Inflammatory macrophage treated with lipopolysaccharide for 1 hour (primary cell): Measurements from ENCODE around the gene TIMM9.
A peak's percentile ranks its signal among the peaks of the same experiment; 100 is the strongest.
"Not testable (repeated sequence)": the region's sequence is repeated elsewhere in the genome, so short reads cannot be mapped to it uniquely, and the experiment has no call there.

Experiments
- DNase-seq, 2 donors: peaks; one replicate each; pipeline ENCODE4 v3.0.0-alpha.2; 2020 to 2022

Gene TIMM9

DNA sequence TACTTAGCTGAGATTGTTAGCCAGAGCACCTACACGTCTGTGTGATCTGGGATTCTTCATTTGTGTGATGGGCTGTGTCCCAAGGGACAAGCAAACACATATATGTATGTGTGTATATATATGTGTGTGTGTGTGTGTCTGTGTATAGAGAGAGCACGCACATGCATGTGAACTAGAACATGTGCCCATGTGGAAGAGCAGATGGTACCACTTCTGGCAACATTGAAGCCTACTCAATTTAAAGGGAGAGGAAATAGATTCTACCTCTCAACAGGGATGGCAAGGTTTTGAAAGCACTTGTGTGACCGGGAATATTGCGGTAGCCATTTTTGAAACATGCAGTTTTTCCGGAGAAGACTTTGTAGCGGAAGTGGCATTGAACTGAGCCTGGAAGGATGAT is 30.2 kb downstream of the TIMM9 start:
- DNase-seq: no peak

DNA sequence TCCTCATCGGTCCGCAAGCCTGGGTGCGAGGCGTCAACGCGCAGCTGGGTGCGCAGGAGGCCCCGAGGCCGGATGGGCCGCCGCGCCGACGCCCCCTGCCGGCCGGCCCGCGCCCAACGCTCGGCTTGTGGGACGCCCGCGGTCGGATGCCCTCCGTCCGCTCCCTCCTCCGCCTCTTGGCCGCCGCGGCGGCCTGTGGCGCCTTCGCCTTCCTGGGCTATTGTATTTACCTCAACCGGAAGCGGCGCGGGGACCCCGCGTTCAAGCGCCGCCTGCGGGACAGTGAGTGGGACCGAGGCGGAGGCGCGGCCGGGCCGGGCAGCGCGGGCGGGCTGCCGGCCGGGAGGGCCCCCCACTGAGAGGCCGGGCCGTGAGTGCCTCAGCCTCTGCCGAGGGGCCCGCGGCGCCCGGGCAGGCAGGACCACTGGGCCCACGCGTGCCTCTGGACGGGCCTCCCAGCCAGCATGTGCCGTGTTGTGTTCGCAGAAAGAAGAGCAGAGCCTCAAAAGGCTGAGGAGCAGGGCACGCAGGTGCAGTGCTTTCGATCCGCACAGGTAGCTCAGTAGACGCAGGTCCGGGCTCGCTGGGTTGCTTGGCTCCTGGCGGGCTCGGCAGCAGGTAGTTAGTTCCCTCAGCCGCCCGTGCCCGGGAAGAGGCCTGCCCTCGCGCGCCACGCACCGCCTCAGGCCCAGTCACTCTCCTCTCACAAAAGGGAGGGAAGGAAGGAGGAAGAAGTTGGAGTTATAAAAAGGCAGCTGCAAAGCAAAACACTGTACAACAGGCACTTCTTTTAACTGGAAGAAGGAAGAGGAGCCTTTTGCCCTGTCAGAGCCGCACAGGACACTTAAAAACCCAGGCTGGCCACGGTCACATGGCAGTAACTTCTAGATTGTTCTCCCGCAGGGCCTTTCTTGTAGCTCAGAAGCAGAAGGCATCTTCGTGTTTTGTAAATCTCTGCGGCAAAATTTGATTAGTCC is 31.2 kb downstream of the TIMM9 start, which contains the start of gene TOMM20L:
Gene TOMM20L, plus strand, starts transcription at position 119 of the 977 bp plus-strand sequence. Its CDS starts 28 bp downstream, at position 147.
- DNase-seq: peak; percentile 51 to 80

DNA sequence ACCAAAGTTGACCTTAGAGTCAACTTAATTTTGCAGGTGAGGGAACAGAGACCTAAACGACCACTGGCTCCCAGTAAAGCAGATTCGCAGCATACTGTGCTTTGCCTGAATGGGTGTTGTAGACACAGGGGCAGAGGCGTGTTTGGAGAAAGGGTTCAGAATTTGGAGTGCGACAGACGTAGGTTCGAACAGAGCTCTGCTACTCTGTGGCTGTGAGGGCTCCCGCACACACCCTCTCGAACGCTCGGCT is 31.8 kb downstream of the TIMM9 start:
- no peak for DNase-seq

DNA sequence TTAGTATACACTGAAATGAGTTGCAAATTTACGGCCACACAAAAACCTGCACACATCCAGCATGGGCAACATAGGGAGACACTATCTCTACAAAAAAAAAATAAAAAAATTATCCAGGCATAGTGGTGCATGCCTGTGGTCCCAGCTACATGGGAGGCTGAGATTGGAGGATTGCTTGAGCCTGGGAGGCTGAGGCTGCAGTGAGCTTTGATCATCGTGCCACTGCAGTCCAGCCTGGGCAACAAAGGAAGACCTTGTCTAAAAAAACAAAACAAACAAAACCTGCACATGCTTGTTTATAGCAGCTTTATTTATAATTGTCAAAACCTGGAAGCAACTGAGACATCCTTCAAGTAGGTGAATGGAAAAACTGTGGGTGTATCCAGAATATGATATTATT is 36.5 kb downstream of the TIMM9 start:
- no peak for DNase-seq

DNA sequence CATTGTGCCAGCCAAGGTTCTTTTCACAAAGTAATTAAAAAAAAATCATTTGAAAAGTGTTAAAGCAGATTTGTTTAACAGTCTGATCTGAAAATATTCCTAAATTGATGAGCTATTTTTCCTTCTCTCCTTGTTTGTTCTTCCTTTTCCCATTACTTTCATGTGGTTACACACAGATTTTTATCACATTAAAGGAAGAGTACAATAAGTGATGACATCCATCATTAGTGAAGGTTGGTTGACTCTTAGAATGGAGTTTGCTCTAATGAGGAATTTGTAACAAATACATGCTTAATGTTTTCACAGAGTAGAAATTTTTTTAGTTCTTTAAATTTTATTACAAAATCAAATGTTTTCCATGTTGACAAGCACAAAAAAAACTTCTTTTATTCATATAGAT is 50.5 kb downstream of the TIMM9 start:
- DNase-seq: no peak

DNA sequence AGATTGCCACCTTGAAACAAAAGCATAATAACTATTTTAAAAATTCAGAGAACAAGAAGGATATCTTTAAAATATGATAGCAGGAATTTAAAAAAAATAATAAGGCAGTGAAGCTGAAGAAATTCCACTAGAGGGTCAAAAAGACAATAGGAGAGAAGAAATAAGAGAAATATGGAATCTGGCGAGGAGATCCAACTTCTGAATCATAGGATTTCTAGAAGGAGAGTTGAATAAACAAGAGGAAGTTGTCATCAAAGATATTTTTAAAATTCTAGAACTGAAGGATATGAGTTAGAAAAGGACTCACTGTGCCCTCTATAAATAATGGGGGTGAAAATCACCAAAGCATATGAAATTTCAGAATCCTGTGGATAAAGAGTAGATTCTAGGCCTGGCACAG is 58.4 kb downstream of the TIMM9 start:
- DNase-seq: no peak

DNA sequence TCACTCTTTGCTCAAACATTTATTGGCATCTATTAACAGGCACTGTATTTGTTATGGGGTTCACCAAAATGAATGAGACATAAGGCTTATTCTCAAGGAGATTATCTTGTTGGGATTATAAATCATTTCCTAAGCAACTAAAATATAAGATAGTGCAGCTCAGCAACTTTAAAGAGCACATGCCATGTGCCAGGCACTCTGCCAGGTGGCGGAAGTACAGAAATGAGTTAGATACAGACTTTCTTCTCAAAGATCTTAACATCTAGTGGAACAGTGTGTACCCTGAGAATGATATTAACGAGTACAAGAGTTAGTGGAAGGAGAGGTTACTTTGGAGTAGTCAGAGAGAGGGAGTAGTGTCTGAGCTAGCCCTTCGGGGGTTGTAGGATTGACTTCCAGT is 60.0 kb downstream of the TIMM9 start:
- DNase-seq: no peak

DNA sequence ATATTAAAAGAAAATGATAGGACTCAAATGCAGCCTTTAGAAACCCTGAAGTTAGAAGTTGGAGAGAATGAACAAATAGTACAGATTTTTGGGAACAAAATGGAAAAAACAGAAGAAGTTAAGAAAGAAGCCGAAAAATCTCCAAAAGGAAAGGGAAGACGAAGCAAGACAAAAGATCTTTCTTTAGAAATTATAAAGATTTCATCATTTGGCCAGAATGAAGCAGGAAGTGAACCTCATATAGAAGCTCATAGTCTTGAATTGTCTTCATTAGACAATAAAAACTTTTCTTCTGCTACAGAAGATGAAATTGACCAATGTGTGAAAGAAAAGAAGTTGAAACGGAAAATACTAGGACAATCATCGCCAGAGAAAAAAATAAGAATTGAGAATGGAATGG is 63.0 kb downstream of the TIMM9 start:
- DNase-seq: peak; percentile 34 to 35

DNA sequence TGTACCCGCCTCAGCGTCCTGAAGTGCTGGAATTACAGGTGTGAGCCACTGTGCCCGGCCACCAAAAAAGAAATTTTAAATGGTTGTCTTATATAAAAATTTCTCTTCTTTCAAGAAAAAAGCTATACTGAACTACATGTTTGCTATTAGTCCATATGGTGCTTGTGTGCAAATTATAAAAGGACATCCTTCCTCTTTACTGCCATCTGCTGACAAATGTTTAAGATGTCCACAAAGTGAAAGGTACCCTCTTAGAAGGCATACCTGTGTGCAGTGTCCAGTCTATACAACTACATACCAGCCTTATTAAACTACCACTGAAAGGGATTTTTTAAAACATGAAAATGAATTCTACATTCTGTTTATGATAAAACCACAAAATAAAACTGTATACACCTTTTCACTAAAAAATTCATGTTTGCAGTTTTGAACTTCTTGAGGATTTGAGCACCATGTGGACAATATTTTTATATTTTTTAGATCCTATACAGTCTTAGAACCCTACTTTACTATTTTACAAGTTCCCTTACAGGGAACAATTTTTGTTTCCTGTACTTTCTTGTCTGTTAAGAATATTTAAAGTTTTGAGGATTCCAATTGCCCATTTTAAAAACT is 64.4 kb downstream of the TIMM9 start:
- peak in 1 of 2 donors; percentile 13 for DNase-seq

DNA sequence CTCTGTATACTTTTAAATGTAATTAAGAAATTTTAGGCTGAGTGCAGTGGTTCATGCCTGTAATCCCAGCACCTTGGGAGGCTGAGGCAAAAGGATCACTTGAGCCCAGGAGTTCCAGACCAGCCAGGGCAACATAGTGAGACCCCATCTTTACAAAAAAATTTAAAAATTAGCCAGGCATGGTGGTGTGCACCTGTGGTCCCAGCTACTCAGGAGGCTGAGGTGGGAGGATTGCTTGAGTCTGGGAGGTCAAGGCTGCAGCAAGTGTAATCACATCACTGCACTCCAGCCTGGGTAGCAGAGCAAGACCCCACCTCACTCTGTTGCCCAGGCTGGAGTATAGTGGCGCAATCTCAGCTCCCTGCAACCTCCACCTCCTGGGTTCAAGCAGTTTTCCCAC is 65.1 kb downstream of the TIMM9 start:
- DNase-seq: not testable (repeated sequence)
